ENCODE measurements around the gene BAG5. TPM values are rescaled to one million over a fixed set of nuclear protein-coding genes. Genes with fewer than 3 reads are reported as not detected.

The BAG5 gene
- total RNA-seq, 1 experiment from 2014 or later = 22.6 TPM

DNA sequence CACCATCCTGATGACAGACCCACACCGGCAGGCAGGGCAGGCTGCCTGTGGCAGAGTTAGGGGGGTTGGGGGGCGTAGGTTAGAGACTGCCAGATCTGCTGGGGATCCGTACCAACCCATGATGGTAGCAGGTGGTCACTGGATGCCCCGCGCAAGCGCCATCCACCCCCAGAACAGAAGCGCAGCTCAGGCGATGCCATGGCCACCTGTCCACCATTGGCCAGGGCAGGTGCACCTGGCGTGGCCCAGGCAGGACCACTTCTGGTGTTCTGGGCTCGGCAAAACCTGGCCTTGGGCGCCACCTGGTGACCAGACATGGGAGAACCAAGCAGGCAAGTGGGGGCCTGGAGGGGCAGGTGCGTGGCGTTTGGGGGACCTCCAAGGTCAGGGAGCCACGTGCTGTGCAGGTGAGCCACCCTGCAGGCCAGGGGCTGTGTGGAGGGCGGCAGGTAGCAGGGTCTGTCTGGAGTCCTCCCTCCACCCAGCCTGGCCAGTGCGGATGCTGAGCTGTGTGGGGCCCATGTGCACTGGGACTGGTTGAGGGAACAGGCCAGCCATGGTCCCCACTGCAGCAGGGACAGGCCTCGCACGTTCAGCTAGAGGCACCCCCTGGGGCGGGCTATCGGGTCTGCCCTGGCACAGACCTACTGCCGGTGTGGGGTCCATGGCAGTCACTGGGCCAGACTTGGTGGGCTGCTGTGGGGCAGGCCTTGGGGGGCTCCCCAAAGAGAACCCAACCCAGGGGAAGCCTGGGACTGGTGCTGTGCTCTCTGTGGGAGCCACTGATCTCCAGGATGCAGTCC is 15.6 kb downstream of the BAG5 start:
- DNase-seq (ENCODE audit: low read depth) = no peak

DNA sequence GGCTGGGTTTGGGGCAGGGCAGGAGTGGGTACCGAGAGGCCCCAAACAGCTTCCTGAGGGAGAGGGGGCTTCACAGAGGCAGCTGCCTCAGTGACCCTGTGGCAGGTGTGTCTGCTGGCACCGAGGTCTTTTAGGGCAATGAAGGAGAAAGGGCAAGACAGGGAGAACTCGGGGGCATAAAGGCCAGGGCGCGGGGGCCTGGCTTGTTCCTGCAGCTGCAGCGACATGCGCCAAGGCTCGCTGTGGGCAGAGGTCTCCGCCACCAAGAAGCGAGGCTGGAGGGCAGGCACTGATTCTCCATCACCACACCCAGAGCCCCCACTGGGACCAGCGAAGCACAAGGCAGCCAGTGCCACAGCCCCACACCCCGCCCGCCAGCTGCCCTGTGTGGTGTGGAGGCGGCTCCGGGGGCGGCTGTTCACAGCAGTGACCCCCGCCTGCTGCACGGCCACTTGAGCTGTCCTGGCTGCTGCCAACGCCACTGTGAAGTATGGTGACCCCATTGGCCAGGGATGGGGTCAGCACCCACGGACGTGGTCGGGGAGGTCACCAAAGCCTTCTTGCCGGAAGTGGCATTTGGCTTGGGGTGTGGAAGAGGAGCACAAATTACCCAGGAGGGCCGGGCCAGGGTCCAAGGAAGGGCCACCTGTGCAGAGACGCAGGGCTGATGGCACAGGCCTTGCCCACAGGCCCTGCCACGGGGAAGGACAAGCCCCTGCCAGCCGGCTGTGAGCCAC is 16.4 kb downstream of the BAG5 start:
- DNase-seq (ENCODE audit: low read depth) = no peak

GRCh38 chr14:103545219-103545914 is 17.1 kb downstream of the BAG5 start:
- no peak for DNase-seq (ENCODE audit: low read depth)

DNA sequence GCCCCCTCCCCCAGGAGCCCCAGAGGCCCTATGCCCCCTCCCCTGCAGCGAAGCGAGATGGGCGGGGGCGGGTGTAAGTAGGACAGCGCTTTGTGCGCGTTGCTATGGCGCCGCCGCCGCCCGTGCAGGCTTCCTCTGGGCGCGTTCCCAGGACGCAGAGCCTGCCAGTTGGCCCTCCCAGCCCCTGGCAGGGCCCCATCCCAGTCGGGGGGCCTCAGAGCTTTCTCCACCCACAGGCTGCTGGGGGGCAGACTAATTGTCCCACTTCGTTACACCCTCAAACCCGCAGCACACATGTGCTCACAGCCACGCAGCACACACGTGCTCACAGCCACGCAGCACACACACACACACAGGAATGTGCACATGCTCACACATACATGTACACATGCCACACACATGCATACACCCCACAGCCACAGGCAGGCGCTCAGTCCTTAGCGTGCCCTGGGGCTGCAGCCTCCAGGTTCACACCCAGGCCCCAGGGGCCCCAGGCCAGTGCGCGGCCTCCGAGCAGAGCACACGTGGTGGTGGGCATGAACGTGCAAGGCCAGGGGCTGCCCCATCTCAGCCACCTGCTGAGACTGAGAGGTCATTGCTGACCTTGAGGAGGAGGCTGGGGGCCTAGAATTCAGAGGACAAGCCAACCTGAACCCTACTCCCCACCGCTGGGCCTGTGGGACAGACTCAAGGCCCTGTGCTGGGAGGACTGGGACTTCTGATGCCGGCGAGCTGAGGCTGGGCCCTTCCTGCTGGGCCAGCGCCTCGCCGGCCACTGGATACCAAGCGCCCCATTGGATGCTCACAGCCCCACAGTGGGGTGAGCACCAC is 17.9 kb downstream of the BAG5 start:
- no peak for DNase-seq (ENCODE audit: low read depth)

- no peak for DNase-seq (ENCODE audit: low read depth)
Observed at GRCh38 chr14:103543721-103544387, 18.6 kb downstream of the BAG5 start.

GRCh38 chr14:103543140-103543539 is 19.3 kb downstream of the BAG5 start:
- DNase-seq (ENCODE audit: low read depth) = peak; percentile 33

- peak; percentile 55 for DNase-seq (ENCODE audit: low read depth)
Observed at GRCh38 chr14:103542605-103543088, 19.8 kb downstream of the BAG5 start.

- no peak for DNase-seq (ENCODE audit: low read depth)
Observed at GRCh38 chr14:103541709-103542604, 20.5 kb downstream of the BAG5 start.

DNA sequence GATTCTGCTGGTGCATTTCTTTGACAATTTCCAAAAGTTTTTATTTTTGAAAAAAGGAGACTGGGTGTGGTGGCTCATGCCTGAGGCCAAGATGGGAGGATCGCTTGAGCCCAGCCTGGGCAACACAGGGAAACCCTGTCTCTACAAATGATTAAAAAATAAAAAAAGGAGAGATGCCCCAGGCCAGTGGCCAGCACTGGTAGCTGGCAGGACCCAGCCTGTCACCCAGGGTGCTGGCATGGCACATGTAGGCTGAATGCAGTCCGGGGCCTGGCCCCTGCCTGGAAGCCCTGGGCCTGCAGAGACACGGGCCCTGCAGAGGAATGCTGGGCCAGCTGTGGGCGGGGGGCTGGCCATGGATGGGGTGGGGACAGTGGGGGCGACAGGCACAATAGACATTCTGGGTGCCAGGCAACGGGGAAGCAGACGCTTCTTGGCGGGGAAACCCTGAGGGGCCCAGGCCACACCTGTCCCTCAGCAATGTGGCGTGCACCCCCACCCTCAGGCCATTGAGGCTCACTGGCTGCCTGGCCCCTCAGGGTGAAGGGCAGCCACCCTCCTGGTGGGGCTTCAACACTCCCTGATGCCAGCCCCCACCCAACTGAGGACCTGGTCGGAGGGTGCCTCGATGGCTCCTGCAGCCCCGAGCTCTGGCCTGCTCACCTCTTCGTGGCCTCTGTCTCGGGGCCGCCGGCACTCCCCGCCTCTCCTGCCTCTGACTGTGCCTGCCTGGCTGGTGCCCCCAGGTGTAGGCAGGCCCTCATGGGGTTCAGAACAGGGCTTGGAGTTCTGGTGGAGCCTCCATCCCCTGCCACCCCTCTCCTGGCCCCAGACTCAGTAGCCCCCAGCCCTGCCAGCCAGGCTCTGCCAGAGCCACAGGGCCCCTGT is 21.4 kb downstream of the BAG5 start:
- no peak for DNase-seq (ENCODE audit: low read depth)

DNA sequence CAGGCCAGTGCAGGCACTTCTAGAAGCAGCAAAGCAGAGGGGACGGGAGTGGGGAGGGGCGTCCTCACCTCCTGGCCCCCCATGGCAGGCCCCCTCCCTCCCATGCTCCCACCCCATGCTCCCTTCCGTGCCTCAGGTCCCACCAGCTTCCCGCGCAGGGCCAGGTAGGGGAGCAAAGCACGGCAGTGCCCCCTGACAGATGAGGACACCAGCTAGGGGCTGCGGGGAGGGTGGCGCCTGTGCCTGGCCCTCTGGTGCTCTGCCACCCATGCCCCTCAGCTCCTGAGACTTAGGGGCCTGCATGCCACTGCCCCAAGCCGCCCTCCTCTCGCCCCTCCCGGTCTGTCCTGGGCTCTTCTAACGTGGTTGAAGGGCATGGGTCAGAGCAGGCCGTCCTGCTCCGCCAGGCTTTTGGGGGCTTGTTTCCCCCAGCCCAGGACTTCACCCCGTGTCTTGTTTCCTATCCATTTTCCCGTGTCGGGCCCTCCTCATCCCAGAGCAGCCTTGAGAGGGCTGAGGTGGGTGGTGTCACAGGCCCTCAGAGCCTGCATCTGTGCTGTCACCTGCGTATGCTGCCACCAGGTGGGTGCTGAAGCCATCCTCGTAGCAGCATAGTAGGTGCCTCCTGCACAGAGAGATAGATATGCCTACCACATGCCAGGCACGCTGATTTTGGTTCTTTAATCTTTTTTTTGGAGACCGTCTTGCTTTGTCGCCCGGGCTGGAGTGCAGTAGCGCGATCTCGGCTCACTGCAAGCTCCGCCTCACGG is 23.2 kb downstream of the BAG5 start:
- DNase-seq (ENCODE audit: low read depth) = no peak

GRCh38 chr14:103538291-103539055 is 24.0 kb downstream of the BAG5 start:
- DNase-seq (ENCODE audit: low read depth) = no peak

DNA sequence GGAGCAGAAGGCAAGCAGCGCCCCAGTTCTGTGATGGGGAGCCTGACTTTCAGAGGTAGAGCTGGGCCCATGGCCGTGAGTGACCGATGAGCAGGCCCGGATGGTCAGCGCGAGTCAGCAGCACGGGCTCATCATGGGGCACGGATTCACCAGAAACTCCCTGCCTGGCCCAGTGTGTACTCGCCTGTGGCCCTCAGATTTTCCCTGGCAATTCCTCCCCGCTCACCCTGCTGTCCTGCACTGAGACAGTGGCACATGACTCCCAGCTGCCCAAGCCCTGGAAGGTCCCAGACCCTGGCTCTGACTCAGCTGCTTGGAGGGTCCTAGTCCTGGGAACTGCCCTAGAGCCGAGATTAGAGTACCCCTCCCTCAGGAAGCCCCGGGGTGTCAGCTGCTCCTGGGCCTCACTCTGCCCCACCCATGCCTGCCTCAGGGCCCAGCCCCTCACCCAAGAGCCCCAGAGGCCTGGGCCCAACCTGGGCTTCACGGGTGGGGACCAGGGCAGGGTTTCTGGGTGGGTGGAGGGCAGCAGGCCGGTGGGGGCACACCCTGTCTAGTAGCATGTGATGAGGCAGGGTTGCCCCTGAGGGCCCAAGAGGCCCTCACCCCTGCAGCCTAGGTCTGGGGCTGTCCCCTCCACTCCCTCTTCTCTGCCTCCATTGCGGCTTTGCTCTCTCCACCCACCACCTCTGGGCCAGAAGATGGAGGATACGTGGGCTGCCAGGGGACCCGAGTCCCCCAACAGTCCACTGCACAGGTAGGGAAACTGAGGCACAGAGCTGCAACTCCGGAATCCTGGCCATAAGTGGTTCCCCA is 25.1 kb downstream of the BAG5 start:
- DNase-seq (ENCODE audit: low read depth) = peak; percentile 52

- DNase-seq (ENCODE audit: low read depth) = no peak
Observed at GRCh38 chr14:103536693-103537092, 25.8 kb downstream of the BAG5 start.

DNA sequence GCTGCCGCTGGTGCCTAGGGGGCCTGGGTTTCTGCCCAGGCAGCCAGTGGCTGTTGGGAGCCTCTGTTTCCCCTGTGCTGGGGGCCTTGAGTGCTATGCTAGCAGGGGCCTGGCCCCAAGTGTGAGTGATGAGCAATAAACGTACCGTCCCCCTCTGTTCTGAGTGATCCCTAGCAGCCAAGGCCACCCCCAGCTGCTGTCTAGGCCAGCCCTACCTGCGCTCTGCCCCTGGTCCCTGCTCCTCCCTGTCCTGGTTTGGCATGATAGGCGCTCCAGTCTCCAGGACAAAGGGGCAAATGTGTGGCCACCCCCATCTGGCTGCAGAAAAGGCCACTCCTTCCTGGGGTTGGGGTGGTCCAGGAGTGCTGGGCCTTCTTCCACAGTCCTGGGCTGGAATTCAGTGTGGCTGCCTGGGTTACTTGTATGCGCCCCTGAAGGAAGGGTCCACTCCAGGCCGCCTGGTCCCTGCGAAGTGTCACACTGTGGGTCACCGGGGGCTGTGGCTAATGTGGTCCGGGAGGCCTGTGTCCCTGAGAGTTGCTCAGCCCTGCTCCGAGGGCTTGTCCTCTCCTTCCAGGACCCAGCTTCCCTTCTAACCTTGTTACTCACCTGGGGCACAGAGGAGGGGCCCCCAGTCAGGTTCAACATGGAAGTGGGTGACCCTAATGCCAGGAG is 26.4 kb downstream of the BAG5 start:
- DNase-seq (ENCODE audit: low read depth) = no peak

GRCh38 chr14:103535081-103535890 is 27.2 kb downstream of the BAG5 start:
- DNase-seq (ENCODE audit: low read depth) = no peak

Data from M059J (cell line).